NCI-H524 treated with DMSO at 0.1 percent for 48 hours (cell line): ENCODE measurements around the gene FARP1.
"Not testable (repeated sequence)": the region's sequence is repeated elsewhere in the genome, so short reads cannot be mapped to it uniquely, and the experiment has no call there.

Experiments used
- DNase-seq: peaks from one replicate; lab custom pipeline; 2025; lab: John Stamatoyannopoulos, UW

FARP1 gene

DNA sequence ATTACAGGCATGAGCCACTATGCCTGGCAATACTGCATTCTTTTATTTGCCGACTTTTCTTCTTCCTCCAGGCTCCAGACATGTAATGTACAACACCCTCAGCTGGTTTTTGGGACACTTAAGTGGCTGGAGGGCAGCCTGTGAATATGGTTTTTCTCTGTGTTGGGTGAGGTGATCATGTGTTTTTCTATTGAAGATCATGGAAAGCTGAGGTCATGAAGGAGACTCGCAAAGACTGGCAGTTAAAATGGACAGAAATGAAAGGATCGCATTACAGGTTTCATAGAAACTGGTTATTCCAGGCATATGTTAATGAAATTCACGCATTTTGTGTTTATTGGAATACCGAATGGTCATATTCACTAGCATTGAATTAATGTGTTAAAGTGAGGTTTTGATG lies 119.4 kb downstream of the FARP1 start:
- DNase-seq, result no peak

DNA sequence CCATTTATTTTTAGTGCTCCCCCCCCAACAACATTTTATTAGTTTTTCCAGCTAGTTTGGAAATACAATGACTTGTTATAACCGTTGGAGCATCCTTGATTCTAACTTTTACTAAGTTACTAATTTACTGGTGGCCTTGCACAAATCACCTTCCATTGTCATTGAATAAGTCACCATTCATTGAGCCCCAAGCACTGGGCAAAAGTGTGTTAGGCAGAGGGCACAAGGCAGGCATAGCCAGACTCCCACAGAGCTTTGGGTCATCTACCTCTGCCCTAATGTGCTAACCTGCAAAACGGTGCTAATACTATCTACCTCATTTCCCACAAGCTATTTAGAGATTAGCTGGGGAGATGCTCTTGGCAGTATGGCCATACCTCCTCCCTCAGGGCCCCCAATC lies 120.9 kb downstream of the FARP1 start:
- DNase-seq, result no peak

DNA sequence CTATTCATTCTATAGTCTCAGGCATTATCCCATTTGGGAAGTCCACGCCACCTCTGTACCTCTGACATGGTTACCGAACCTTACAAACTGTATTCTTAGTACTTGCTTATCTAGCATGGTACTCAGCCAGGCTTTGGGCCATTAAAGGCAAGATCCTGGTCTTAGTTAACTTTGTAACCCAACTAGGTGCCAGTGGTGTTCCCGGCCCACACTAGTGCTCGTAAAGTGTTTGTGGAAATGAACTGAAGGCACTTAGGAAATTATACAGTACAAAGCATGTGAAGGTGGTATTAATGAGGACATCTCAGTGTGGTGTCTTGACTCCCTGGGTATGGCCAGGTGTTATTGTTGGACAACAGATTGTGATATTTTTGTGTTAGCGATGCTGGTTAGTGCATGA lies 122.0 kb downstream of the FARP1 start:
- DNase-seq, result no peak

DNA sequence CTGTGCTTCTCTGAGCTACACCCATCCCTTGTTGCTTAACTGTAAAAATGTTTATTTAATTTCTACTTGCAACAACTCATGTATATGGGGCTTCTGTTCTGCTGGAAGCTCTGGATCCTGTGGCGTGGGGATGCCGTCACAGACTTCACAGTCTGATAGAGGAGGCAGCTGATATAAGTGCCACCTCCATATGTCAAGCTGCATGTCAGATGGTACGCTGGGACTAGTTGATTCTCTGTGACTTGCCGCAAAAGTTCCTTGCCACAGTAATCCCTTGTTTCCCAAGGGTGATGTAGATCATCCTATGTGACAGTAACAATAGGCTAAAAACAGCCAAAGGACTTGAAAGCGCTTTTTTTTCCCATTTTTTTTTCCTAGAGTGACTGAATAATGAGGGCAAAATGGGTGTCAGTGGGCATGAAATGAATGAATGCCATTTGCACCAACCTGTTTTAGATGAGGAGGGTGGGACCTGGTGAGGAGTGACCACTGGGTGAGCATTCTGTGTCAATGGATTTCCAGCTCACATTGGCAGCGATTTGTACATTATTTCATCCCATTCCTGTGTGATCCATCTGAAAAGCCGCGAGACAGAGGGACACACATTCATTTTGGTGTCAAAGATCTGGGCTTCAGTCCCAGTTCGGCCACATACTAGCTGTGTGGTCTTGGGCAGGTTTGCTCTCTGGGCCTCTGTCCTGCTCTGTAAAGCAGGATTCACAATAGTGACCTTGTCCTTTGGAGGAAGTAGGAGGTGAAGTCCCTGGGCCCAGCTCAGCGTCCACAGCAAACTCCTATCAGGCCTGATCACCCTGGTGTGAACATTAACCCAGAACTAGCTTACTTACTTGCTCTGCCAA lies 123.0 kb downstream of the FARP1 start:
- DNase-seq, result no peak

DNA sequence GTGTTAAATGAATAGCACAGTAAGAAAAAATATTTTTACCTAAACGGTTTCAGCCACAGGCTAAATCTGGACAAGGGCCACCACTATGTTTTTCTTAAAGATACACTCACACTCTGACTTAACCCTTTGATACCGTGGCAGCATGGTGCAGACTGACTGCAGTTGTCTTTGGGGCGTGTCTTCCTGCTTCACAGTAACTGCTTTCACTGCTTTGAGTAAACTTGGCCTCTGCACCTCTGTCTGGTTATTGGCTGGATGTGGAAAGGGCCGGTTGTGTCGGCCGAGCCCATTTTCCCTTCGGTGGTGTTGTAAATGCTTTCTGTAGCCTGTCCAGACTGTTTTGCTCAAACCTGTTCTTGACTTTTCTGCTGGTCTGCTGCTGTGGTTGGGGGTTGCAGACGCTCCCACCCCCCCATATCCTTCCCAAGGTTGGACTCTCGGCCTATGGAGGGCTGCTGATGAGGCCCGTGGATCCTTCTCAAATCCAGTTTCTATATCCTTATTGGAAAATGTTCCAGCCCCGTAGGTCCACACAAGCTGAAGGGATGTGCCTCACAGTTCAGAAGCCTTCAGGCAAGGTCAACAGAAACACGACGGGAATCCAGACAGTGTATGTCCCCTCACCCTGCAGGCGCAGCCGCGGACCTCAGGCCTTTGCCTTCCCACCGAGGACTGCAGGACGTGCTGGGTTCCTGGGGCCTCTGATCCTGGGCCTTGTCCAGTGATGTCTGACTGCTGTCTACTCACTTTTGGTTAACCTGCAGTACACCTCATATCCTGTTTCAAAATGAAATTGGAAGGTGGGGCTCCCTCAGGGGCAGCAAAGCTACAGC lies 124.4 kb downstream of the FARP1 start:
- no peak for DNase-seq

DNA sequence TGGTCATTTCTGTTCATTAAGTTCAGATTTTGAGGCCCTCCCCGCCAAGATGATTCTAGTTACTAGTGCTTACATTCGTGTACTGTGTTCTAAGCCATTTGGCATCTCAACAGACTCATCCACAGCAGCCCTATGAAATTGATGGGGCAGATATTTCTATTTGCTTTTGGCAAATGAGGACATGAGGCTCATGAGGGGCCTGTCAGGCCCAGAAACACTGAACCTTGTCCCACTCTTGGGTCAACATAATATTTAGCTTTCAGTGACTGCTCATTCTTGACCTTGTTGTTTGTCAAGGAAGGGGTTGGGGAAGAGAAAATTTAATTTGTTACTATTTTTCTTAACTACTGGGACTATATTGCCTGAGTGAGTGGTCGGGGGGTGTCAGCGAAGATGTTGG lies 126.5 kb downstream of the FARP1 start:
- no peak for DNase-seq

DNA sequence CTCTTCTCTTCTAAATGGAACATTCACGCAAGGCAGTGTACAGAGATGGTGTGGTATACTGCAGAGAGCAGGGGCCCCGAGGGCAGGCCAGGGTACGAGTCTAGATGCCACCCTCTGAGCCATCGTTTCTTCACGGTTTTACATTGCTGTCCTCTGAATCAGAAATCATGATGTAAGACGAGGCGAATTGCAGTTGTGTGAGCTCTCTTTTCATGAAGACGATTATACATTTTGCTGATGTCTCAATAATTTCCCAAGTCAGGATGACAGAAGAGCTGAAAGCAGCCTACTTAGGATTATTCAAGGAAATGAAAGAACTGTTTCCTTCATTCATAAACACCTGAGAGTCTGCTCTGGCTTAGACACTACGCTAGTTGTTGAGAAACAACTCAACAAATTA lies 127.9 kb downstream of the FARP1 start:
- no peak for DNase-seq

DNA sequence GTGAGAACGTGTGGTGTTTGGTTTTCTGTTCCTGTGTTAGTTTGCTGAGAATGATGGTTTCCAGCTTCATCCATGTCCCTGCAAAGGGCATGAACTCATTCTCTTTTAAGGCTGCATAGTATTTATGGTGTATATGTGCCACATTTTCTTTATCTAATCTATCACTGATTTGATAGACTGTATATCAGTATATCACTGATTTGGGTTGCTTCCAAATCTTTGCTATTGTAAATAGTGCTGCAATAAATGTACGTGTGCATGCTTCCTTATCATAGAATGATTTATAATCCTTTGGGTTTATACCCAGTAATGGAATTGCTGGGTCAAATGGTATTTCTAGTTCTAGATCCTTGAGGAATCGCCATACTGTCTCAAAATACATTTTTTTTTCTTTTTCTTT lies 128.8 kb downstream of the FARP1 start:
- not testable (repeated sequence) for DNase-seq

DNA sequence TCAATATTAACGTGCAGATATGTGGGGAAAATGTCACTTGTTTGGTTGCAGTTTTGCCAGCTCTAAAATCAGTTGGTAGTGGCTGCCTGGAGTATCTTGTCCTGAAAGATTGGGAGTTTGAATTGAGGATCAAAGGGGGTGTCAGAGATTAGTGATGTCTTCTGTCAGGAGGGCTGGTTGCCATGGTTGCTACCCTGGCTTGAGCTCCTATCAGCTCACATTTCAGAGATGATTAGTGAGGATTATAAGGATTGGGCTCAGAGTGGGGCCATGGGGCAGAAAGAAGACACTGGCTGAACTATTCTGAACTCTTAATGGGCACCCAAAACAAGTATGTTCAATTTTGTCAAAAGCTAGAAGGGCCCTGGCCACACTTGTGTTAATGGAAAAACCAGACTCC lies 129.7 kb downstream of the FARP1 start:
- peak; percentile 69 for DNase-seq

DNA sequence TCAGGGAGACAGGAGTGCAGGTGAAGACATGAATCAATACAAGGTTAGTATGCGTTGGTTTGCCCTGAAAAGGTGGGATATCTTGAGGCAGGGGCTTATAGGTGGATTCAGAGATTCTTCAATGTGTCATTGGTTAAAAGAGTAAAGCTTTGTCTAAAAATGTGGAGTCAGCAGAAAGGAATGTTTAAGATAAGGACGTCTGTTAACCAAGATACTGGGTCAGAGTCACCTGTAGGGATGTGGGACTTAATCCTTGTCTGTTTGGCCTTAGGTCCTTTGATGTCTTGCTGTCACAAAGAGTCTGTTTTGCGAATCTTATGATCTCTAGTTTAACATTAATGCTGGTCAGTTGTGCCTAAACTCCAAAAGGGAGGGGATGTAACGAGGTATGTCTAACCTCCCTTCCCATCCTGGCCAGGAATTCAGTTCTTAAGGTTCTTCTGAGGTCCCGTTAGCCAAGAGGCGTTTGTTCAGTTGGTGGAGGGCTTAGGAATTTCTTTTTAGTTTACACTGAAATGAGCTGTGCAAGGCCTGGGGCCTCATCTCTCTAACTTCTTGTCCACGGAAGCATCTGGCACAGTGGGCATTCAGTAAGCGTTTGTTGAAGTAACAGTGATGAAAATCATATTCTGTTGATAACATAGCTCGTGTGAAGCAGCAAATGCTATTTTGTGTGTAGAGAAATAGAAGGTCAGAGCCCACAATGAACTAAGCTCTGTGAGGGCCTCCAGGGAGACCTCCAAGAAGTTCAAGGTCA lies 130.4 kb downstream of the FARP1 start:
- no peak for DNase-seq

DNA sequence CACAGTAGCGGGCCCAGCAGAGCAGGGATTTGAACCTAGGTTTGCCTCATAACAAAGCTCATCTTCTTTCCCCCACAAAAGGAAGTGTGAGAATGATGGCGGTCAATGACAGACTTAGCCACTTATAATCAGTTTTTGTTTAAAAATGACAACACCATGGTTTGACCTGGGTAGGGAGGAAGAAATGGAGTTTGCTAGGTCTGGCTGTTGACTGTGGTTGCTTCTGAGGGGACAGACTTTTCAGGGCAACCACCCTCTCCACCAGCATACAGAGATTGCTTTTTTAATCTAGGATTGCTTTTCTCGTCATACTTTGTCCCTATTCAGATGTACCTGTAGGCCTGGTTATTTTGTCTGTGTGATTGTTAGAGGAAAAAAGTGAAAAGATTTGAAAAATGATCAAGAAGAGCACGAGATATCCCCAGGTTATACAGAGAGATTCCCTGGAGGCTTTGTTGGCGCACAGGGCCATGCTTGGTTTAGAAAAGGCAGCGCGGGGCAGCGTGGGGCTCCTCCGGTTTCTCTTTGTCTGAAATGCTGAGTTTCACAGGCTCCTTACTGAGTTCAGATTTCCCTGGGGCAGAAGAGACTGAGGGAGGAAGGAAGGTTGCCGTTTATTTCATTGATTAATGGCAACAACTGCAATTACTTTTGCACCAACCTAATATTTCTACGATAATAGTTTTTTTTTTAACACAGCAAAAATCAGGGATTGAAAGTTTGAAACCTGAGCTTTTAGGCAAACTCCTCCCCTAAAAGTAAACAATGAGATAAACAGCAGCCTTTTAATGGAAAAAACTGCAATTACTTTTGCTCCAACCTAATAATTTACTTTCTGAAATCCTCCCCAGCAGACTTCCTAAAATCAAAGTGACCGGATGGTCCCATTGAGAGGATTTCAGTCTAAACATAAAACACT lies 131.2 kb downstream of the FARP1 start:
- no peak for DNase-seq

DNA sequence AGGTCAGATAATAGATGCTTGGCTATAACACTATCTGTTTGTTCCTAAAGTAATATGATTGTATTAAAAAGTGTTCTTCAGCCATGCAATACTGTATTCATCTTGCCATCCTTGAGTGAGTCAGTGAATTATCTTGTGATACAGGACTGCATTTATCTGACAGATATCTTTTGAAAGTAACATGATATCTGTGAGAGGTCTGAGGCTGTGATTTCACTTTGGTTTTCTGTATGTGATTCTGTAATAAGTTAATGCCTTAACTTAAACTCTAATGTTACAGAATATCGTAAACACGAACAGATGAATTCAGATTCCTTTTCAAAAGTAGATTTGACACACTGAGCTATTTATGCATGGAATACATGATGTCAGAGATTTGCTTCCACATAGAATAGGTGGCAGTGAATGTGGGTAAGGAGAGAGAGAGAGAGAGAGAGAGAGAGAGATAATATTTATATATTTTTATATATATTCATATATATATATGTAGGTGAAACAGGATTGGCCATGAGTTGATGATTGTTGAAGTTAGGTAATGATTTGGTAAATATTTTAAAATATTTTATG lies 132.1 kb downstream of the FARP1 start:
- DNase-seq, result no peak

DNA sequence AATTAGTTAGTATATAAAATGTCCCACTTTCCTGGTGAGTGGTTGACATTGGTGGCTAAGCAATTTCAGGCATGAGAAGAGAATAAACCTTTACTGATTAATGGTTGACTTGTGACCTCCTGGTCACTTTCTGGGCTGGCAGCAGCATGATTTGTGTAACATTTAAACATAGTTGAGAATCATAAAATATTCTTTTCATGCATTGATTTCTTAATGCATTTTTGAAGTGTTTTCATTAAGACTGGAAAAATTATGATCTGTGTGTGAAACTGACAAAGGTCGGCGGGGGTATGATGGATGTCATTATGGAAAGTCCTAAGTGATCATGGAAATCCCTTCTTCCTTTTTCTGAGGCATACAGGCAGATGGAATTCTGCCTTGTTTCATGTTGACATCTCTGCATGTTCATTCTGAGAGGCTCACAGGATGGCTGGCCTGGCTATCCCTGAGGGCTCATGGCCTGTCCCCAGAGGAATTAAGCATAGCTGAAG lies 132.8 kb downstream of the FARP1 start:
- DNase-seq, result no peak

DNA sequence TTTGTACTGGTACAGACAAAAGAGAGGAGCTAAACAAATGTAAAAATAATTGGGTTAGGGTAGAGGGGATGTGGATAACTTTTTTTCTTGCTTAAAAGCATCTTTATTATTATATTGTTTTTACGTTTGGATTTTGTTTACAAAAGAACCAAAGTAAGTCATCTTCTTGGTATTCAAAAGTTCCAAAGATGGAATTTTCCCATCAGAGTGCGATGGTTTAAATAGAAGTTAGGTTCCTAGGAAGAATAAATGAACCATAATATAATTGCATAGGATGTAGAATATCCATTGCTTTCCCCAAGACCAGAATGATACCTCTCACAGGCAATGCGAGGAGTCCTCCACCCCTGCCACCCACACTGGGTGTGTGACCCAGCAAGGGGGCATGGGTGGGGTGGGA lies 133.6 kb downstream of the FARP1 start:
- DNase-seq, result no peak

DNA sequence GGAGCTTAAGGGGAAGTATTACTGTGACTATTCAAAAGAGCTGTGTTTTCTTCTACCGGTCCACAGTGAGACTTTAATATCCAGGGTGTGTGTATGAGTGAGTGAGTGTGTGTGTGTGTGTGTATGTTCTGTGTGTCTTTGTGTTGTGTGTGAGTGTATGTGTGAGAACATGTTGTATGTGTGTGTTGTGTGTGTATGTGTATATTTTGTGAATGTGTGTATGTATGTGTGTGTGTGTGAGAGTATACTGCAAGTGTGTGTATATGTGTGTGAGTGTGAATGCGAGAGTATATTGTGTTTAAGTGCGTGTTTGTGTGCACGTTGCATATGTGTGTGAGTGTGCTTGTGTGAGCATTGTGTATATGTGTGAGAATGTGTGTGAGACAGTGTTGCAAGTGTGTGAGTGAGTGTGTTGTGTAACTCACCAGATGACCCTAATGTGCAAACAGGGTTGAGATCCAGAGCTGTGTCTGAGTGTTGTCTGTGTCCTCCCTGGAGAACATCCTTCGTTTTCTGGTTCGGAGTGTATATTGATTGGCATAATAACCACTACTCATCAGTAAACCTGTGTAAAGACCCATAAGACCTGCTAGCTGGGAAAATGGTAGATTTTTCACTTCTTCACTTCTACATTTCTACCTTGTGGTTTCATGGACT lies 135.3 kb downstream of the FARP1 start:
- DNase-seq, result no peak

DNA sequence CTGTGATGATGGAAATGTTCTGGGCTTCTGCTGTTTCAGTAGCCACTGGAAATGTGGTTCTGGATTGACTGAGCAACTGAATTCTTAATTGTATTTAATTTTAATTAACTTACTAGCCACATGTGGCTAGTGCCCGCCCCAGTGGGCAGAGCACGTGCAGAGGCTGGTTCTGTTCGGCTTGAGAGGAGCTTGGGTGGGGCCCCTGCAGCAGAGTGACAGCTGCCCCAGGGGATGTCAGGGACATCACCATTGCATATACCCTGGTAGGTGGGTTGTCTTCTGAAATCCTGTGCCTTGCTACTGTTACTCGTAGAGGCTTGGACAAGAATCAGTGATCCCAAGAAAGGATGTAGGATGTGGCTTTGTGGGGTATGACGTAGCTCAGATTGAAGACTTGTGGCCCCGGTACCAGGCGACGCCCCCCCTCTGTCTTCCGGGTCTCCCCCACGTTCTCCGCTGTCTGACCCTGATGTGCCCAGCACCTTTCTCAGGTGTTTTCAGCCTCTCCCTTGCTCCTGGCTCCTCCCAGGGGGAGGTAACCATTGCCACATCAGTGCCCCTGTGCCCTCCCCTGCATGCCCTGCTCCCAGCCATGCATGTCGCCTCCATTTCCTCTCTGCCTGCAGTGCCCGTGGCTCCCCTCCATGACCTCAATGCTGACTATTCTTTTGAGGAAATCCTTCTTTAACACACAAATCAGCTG lies 136.7 kb downstream of the FARP1 start:
- no peak for DNase-seq

DNA sequence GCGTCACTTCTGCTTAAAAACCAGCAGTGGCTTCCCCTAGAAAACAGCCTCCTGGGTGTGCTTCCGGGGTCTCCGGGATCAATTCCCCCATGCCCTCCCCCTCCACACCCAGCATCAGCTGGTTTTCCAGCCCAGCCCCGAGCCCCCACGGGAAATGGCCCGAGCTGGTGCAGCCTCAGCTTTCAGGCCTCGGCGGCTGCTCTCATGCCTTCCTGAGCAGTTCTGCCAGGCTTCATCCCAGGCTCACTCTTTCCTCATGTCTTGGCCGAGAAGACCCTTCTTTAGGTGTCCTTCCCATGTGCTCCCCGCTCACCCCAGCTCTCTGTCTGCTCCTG lies 137.2 kb downstream of the FARP1 start:
- DNase-seq, result no peak

DNA sequence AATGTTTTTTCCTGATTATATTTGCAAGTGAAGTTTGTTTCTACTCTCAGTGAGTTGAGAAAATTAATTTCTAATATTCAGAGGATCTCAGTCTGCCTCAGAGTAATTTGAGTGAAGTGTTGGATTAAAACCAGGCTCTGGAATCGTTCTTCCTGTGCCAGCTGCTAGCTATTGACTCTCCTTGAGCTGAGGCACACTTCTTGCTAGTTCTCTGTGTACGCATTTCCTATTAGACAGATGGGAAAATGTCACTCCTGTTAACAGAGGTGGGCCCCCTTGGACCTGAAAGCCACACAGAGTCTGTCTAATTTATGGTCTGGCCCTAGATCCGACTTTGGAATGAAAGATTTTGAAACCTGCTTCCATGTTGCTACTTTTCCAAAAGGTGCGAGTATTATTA lies 141.8 kb downstream of the FARP1 start:
- peak; percentile 89 for DNase-seq

DNA sequence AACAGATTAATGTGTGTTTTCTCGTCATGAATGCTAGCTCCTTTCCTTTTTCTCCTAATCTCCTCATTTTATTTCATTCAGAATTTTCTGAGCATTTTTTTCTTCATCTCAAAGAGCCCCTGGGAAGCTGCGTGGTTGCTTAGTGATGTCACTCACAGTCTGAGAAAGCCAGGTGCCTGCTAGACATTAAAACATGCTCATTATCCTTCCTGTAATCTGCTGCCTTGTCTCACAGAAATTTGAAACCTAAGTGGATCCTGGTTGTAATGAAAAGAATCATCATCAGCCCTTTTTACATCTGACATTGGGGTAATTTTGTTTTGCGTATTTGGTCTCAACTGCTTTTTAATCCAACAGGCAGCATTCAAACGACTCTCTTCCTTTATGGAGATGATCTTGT lies 142.4 kb downstream of the FARP1 start:
- DNase-seq, result peak; percentile 85
